CD4-positive, alpha-beta T cell treated with Interleukin-6 for 4 hours (primary cell): Measurements from ENCODE around the gene FOXN3.

ENCODE experiments used
- DNase-seq: peaks from one replicate; pipeline ENCODE4 v3.0.0-alpha.2; 2020; ENCODE audit warnings: mixed read lengths

Gene FOXN3

GRCh38 chr14:89356496-89356895 is 60.5 kb downstream of the FOXN3 start:
- no peak for DNase-seq

DNA sequence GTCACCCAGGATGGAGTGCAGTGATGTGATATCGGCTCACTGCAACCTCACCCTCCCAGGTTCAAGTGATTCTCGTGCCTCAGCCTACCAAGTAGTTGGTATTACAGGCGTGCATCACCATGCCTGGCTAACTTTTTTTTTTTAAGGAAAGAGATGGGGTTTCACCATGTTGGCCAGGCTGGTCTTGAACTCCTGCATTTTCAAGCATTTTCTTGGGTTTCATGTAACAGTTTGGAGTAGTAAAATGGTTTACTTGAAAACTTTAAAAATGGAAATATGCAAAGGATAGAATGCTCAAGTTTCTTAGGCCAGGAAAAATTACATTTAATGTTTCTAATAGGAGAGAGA is 63.3 kb downstream of the FOXN3 start:
- DNase-seq = no peak

GRCh38 chr14:89352976-89353765 is 63.9 kb downstream of the FOXN3 start:
- no peak for DNase-seq

DNA sequence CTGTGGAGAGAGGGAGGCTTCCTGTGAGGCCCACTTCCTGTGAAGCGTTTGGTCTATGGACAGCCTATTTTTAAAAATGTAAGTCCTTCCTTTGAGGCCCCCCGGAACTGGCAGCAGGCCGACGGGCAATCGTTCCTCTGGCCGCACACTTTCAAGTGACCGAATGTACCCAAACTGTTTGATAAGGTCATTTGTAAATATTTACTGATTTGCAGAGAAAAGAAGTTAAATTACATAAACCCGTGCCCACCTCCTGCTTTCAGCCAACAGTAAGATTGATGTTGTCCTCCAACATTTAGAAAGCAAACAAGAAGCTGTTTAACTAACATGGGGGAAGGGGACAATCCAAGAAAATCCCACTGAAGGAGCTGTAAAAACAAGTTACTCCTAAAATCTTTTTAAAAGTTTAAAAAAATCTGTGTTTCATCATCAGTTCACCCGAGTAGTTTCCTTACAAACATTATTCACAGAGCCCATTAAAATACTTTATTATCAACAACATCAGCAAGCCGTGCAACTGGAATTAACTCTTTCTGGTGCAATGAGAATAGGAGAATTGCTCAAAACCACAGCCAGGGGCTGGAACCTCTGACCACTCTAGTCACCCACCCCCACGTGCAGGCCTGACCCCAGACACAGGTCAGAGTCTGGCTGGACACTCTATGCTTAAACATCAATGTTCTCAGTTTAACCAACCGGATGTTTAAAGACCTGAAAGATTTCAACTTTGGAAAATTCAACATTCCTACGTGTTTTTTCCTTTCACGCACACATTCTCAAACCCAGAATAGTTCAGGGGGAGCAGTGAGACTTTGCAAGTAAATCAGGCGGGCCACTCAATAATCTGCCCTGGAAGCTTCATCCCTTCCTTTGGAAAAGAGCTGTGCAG is 65.3 kb downstream of the FOXN3 start:
- DNase-seq = peak; percentile 27

- DNase-seq = no peak
These were observed 65.9 kb downstream of the FOXN3 start for GRCh38 chr14:89351221-89351515.

GRCh38 chr14:89350152-89350551 is 66.9 kb downstream of the FOXN3 start:
- no peak for DNase-seq

DNA sequence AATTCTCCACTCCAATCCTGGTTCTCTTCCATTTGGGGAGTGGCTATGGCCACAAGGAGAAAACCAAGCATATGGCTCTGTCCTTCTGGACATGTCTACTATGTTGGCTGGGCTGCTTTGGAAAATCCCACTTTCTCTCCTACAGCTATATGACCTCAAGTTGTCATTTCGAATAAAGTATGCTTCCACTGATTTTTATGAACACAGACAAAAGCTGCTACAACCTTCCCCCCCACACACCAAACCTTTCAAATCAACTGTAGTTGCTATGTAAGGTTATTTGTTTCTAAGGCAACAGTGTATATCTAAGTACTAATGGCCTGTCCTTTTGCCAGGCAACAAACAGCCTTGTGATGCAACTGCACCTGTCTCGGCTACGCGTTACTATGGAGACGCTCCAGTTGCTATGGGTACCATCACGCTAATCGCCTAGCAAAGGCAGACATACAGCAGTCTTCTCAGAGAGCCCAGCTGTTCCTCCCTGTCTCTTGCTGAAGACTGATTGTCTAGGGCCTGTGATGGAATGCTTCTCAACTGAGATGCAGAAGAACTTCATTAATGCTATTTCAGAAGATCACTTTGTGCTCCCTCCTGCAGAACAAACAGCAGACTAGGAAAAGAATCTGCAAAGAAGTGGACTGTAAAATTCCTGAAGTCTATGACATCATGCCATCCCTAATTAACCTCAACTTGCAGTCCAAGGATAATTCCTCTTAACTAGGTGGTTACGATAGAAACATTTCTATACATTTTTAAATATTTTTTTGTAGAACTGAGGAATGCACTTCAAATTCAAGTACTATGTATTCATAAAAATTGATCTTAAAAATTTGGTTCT is 67.6 kb downstream of the FOXN3 start:
- no peak for DNase-seq

- DNase-seq = no peak
These were observed 68.3 kb downstream of the FOXN3 start for GRCh38 chr14:89348722-89349121.

DNA sequence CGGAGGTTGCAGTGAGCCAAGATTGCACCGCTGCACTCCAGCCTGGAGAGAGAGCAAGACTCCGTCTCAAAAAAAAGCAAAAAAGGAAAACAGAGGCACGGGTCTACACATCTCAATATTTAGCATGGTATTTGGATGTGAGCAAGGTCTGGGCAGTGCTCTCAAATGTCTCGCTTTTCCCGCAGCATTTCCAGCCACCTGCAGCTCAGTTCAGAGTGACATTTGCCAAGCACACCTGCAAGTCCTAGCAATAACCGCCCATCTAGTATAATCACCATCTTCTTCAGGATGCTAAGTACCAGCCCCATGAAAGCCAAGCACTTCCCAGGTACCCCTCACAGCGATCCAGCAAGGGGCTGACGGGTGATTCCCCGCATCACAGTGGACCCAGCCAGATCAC is 69.1 kb downstream of the FOXN3 start:
- no peak for DNase-seq

DNA sequence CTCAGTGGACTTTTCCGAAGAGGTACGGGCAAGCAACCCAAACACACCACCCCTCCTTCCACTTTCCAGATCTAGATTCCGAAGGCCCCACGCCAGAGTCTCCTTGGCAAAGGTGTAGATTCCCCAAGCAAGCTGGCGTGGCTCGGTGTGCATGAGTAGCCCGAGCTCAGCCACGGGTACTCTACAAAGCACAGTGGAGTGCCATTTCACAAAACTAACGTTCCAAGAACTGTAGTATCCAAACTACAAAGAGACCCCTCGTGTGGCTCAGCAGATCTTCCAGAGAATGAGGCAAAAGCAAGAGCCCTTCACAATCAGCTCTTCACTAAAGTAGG is 72.1 kb downstream of the FOXN3 start:
- no peak for DNase-seq

DNA sequence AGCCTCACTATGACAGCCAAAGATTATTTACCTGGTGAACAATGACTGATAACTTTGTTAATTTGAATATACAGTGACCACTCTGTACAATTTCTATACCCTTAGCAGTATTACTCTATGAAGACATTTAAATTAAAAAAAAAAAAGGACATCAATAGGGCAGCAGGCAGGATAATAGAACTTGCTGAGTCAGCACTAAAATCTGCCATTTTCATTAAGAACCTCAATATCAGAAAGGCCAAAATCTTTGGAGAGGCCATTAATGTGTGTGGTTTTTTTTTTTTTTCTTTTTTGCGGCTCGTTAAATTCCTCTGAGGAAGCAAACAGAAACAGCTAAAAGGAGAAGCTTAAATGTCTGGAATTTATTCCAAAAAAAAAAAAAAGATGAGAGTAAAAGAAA is 73.7 kb downstream of the FOXN3 start:
- no peak for DNase-seq

GRCh38 chr14:89342049-89342448 is 75.0 kb downstream of the FOXN3 start:
- DNase-seq = no peak

DNA sequence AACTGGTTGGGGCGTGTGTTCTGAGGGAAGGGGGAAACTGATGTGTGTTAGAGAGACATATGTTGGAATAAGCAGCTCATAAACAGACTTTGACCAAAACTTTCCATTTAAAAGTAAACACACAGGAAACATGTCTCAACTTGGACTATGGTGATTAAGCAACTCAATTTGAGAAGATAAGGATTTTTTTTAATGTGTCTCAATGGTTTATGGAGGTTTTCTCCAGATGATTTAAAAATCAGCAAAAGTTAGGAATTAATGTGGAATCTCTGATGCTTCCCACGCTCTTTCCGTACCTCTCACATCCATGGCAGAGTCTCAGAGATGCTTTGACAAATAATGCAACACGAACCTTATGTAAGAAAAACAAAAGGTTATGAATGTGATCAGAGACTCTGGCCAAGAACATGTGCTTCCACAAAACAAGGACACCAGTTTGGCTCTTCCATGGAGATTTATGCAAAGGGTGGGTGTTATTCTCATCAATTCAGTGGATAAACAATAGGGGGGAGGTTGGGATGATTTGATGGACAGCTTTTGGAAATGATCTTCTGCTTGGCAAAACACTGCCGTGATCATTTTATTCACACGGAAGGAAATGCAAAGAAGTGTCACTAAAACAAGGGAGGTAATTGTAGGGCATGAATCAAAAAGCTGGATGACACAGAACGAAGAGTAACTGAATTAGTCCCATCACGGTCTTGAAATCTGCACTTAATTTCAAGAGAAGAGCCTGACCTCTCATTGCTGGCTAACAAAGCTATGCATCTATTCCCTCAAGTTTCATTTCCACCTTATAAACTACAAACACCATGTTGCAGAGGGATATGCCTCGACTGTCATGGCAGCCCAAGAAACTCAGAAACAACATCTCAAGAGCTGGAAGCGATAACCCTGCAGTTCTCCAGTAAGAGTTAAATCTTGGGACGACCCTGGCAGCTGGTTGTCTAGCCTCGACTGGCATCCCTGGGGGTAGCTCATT is 76.5 kb downstream of the FOXN3 start:
- DNase-seq = no peak

DNA sequence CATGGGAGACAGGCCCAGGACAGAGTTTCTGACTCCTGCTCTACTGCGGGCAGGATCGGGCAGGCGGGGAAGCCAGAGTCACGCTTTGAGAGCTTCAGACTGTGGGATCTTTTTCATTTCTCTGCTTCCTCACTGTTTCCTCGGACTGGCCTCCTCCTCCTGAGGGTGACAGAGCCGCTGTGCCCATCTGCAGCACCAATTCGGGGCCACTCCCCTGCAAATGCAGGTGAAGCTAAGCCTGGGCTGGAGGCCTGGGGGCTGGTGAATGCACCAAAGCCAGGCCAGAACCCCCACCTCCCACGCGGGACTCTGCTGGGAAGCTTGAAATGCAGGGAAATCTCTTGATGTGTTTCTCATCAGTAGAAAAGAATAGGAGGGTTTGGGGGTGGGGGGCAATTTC is 77.5 kb downstream of the FOXN3 start:
- no peak for DNase-seq

GRCh38 chr14:89339158-89339557 is 77.9 kb downstream of the FOXN3 start:
- no peak for DNase-seq

DNA sequence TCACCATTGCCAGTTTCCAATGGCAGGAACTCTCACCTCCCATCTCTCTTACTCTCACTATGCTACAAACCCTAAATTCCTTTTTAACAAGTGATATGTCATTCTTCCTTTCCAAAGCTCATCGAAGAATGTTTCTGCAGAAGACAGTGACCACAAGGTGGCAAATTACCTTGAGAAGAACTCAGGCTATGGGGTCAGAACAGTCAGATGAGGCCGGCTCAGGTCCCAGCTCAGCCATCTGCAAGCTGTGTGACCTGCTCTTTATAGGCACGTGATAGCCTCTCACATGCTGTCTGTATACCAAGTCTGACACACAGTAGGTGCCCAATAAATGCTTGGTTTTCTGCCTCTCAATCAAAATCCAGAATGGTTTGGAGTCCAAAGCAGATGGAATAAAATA is 80.7 kb downstream of the FOXN3 start:
- peak; percentile 6 for DNase-seq

DNA sequence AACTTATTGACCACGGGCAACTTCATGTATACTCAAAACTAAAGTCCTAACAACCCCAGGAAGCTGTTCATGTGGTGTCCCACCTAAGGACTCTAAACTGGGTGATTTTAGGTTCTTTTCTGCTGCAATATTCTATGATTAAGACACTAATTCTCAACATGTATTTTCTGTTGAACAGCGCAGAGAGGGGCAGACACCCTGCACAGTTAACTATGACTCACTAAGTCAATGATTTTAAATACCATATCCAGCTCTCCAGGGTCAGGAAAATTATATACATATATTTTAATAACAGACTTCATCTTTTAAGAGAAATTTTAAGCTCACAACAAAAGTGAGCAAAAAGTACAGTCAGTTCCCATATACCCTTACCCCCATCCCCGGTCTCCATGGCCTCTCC is 85.0 kb downstream of the FOXN3 start:
- no peak for DNase-seq

- no peak for DNase-seq
These were observed 85.6 kb downstream of the FOXN3 start for GRCh38 chr14:89331398-89331797.

DNA sequence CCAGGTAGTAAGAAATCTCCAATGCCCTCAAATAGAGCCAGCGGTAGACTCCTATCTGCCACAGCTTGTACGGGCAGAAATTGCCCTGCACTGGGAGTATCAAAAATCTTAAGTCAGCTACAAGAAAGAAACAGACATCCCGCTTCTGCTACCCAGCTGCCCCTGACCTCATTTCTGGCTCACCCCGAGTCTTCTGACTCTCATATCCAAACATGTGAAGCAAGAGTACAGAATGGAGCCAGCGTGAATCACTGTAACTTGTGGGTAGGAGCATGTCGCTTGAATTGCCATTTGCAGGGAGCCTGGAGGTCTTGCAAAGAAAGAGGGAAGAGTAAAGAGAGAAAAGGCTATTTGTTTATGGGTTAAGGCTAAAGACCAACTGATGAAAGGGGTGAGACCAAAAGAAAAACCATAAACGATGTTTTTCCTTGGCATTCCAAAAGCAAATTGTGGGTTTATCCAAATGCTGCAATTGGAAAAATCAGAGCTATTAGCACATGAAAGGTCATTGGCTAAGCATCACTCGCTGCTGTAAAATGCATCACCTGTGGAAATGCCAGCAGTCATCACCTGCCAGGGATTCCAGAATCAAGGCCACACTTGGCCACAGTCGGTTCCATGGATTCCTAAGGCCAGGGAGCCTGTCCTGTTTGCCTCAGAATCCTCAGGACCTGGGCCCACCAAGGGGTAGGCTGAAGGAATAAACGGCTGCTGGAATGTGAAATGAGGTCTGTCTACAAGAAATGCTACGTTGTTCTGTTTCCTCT is 86.6 kb downstream of the FOXN3 start:
- no peak for DNase-seq

DNA sequence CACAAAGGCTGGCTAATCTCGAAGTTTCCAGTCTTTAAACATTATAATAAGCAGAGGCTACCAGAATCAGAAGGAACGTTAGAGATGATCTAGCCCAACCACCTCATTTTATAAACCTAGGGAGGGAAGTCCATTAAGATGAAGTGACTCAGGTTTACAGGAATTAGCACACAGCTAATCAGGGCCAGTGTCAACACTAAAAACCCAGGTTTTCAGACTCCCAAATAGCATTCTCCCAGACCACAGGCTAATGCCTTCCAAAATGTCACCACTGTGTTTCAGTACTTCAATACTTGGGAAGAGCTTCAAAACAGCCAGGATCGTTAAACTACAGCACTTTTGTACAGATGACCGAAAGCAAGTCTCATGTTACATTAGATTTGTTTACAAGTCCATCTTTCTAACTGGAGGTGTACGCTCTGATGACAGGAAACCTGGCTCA is 89.2 kb downstream of the FOXN3 start:
- no peak for DNase-seq

DNA sequence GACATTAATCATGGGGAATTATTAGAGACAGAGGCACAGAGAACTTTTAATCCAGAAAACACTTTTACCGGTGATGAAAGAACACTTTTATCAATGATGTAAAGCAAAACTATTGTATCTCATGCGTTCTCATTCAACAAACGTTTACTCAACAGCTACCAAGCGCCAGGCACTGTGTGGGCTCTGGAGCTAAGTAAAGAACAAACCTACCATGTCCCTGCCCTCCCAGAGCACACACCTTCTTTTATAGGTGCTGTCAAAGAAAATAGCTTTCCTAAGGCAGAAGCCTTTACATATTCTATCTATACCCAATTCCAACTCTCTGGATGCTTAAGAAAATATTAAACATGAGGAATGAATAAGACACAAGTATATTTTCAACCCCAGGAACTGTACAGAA is 91.1 kb downstream of the FOXN3 start:
- no peak for DNase-seq
